ENCODE results near the gene SPRY2.

DNA sequence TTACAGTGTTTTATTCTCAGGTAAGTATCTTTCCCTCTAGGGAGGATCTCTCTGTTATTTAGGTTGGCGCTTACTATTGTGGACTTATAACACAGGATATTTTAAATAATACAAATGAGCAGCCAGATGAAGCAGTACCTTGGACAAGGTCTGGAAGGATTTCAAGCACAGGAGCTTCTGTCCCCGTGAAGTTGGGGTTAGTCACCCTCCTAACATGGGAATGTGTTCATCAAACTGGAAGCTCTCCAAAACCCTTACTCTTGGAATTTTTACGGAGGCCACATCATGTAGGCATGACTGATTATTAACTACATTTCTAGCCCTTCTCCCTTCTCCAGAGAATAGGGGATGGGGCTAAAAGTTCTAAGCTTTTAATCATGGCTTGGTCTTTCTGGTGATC, 38.3 kb upstream of the SPRY2 start:
- TF ChIP-seq CTCF (IDR thresholded peaks at IDR 0.05; ENCODE audit: low read depth, low read length, poor library complexity, severe bottlenecking) (no peak), EZH2phosphoT487 (IDR thresholded peaks at IDR 0.05; ENCODE audit: borderline replicate concordance, low read length) (no peak)
